Panc1 (cell line): Measurements from ENCODE around the gene TMEM266.

ENCODE experiments used
- POLR2AphosphoS5 ChIP-seq: IDR thresholded peaks from 2 replicates; pipeline ENCODE4 v1.6.1; 2012; ENCODE audit warnings: mild to moderate bottlenecking, low read depth, low read length, moderate library complexity
- TF ChIP-seq, protein P1 (sequence below): fragments of 450-650 bp; IDR thresholded peaks from 2 replicates; pipeline ENCODE4 v1.5.1; 2017; ENCODE audit warnings: mild to moderate bottlenecking
- TF ChIP-seq, protein P2 (sequence below), 2 experiments: IDR thresholded peaks; 2 replicates each; pipeline ENCODE4 v1.6.1; 2011 to 2012; ENCODE audit warnings: low read depth in 2 of 2, control low read depth in 1 of 2, low read length in 1 of 2, mild to moderate bottlenecking in 1 of 2, moderate library complexity in 1 of 2; ENCODE audit not compliant: insufficient read depth in 1 of 2

DNA sequence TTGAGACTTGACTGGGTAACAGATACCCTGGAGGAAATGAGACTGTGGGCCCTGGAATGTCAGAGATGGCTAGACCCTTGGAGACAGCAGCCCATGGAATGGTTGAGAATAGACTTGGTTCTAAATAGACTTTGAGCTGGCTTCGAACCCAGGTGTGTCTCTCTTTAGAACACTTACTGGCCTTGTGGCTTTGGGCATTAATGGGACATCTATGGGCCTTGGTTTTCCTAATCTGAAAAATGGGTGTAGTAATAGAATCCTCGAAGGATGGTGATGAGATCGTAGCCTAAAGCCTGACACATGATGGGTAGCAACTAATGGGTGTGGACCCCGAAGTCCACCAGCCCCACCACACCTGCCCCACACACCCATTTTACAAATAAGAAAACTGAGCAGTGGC lies 119.2 kb downstream of the TMEM266 start:
- TF ChIP-seq, protein P1, sequence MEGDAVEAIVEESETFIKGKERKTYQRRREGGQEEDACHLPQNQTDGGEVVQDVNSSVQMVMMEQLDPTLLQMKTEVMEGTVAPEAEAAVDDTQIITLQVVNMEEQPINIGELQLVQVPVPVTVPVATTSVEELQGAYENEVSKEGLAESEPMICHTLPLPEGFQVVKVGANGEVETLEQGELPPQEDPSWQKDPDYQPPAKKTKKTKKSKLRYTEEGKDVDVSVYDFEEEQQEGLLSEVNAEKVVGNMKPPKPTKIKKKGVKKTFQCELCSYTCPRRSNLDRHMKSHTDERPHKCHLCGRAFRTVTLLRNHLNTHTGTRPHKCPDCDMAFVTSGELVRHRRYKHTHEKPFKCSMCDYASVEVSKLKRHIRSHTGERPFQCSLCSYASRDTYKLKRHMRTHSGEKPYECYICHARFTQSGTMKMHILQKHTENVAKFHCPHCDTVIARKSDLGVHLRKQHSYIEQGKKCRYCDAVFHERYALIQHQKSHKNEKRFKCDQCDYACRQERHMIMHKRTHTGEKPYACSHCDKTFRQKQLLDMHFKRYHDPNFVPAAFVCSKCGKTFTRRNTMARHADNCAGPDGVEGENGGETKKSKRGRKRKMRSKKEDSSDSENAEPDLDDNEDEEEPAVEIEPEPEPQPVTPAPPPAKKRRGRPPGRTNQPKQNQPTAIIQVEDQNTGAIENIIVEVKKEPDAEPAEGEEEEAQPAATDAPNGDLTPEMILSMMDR = no peak
- no peak for TF ChIP-seq POLR2AphosphoS5
- TF ChIP-seq, protein P2, sequence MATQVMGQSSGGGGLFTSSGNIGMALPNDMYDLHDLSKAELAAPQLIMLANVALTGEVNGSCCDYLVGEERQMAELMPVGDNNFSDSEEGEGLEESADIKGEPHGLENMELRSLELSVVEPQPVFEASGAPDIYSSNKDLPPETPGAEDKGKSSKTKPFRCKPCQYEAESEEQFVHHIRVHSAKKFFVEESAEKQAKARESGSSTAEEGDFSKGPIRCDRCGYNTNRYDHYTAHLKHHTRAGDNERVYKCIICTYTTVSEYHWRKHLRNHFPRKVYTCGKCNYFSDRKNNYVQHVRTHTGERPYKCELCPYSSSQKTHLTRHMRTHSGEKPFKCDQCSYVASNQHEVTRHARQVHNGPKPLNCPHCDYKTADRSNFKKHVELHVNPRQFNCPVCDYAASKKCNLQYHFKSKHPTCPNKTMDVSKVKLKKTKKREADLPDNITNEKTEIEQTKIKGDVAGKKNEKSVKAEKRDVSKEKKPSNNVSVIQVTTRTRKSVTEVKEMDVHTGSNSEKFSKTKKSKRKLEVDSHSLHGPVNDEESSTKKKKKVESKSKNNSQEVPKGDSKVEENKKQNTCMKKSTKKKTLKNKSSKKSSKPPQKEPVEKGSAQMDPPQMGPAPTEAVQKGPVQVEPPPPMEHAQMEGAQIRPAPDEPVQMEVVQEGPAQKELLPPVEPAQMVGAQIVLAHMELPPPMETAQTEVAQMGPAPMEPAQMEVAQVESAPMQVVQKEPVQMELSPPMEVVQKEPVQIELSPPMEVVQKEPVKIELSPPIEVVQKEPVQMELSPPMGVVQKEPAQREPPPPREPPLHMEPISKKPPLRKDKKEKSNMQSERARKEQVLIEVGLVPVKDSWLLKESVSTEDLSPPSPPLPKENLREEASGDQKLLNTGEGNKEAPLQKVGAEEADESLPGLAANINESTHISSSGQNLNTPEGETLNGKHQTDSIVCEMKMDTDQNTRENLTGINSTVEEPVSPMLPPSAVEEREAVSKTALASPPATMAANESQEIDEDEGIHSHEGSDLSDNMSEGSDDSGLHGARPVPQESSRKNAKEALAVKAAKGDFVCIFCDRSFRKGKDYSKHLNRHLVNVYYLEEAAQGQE (IDR thresholded peaks at IDR 0.05; ENCODE audit: insufficient read depth in 1 of 2, low read depth in 2 of 2, low read length in 1 of 2) = no peak
